ENCODE data around the gene COG4.
A peak's percentile ranks its signal among the peaks of the same experiment; 100 is the strongest.
"Not testable (repeated sequence)": the region's sequence is repeated elsewhere in the genome, so short reads cannot be mapped to it uniquely, and the experiment has no call there.

Gene COG4

DNA sequence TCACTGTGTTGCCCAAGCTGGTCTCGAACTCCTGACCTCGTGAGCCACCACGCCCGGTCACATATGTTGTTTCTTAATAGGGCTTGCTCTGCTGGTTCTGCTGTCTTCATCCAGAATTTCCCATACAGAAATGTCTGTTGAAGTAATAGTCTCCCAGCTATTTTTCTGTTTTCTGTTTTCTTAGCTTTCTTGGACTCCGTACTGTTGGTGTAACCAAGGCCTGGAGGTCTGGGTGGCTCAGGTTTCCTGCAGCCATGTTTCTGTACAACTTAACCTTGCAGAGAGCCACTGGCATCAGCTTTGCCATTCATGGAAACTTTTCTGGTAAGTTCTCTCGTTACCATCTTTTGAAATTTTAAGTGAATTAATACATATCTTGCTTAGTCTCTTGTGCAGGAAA is 3.0 kb upstream of the COG4 start:
- no peak for DNase-seq

DNA sequence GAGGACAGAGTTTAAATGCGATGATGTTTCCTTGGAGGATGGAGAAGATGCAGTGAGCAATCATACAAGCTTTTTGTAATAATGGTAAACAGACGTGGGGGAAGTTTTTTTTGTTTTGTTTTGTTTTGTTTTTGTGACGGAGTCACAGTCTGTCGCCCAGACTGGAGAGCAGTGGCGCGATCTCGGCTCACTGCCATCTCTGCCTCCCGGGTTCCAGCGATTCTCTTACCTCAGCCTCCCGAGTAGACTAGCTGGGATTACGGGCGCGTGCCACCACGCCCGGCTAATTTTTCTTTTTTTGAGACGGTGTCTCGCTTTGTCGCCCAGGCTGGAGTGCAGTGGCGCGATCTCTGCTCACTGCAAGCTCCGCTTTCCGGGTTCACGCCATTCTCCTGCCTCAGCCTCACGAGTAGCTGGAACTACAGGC is 1.1 kb upstream of the COG4 start:
- not testable (repeated sequence) for DNase-seq

DNA sequence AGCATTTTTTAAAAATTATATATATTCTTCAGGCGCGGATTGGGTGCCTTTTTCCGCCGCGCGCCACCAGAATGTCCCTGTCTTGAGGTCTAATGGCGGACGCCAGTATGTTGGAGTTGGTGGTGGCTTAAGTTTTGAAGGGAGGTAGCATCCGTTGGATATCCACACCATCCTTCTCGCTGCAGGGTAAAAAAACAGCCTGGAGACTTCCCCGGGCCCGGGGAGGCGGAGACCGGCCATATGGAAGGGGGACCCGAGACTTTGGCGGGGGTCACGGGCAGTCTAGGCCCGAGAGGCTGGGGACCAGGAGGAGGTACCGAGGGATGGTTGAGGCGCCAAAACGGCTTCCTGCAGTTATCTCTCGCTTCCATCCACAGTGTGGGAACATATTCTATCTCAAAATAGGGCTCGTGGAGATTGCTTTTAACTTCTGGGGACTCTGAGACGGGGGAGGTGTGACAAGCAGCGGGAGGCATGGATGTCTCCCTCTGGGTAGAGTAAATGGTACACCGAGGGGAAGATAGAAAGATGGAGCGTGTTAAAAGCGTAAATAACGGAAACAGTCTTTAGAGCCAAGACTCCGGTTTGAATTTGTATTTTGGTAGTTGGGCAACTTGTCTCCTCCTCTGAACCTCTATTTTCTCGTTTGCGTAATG is 517 bp upstream of the COG4 start, which contains the start of gene SF3B3:
TSS of gene SF3B3 (plus strand) at position 74 of the 656 bp plus-strand sequence. CDS start 2,841 bp downstream, outside the sequence.
- DNase-seq = peak in 1 of 2 experiments; percentile 65

DNA sequence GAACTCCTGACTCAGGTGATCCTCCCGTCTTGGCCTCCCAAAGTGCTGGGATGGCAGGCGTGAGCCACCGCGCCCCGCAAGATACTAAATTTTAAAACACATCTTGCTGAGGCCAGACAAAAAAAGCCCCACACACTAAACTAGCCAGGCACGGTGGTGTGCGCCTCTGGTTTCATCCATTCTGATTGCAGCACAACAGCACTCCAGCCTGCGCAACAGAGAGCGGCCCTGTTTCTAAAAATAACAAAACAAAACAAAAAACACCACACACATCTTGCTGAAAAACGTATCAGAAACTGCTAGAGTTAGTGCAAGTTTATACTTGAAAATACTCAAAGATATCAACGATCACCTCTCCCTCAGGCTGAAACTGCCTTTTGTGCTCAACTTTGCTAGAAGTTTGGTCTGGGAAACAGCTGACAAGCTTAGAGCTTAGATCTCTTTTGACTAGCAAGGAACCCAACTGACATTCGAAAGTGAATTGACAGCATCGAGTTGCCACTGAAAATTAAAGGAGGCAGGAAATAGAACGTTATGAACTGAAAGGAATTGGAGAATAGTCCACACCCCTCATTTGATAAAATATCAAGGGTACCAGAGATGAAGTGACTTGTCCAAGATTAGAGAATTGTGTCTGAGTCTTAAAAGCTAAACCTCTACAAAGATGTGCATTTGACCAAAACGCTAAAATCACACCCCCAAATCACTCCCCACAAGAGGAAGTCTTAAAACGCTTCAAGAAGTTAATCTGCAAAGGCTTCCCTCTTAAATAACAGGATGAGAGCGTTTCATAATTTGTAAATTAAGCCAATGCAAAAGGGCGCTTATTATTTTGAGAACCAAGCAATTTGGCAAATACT is 908 bp downstream of the COG4 start:
- DNase-seq = no peak

DNA sequence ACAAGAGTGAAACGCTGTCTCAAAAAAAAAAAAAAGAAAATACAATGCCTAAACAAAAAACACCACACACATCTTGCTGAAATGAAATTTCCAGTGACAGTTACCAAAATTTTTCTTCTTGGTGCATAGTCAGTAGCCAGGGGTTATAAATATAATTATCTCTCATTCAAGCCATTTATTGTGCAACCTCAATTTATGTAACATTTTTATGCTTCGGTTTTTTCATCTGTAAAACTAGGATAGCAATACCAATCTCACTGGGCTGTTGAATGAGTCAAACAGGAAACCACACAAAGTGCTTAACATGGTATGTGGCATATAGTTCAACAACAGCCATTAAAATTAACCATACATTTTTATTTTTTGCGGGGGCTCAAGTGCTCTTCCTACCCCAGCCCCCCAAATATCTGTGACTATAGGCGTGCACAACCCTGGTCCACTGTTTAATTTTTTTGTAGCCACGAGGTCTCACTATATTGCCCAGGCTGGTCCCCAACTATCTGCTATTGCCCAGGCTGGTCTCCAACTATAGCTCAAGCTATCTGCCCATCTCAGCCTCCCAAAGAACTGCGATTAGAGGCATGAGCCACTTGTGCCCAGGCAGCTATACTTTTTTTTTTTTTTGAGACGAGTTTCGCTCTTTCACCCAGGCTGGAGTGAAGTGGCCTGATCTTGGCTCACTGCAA is 2.6 kb downstream of the COG4 start:
- no peak for DNase-seq

DNA sequence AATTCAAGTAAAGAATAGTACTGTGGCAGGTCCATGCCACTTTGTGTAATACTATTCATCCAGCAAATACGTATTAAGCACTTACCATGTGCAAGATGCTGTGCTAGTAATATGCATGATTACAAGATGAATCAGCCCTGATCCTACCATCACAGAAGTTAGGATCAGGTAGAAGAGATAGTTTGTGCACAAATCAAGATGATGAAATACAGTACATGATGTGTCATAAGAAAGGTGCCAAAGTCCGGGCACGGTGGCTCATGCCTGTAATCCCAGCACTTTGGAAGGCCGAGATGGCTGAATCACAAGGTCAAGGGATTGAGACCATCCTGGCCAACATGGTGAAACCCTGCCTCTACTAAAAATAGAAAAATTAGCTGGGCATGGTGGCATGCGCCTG is 10.9 kb downstream of the COG4 start:
- DNase-seq = no peak

DNA sequence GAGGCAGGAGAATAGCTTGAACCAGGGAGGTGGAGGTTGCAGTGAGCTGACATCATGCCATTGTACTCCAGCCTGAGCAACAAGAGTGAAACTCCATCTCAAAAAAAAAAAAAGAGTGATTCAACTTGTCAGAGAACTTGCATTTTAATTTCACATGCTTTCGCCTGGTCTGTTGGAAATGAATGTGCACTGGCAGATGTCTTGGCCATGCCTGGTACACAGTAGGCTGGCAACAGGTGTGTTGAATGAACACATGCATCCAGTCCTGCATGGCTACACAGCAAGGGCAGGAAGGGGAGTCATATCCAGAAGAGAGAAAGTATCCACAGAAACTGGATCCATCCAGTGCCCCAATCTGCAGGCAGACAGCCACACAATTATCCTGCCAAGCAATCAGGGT is 11.5 kb downstream of the COG4 start:
- DNase-seq = no peak

DNA sequence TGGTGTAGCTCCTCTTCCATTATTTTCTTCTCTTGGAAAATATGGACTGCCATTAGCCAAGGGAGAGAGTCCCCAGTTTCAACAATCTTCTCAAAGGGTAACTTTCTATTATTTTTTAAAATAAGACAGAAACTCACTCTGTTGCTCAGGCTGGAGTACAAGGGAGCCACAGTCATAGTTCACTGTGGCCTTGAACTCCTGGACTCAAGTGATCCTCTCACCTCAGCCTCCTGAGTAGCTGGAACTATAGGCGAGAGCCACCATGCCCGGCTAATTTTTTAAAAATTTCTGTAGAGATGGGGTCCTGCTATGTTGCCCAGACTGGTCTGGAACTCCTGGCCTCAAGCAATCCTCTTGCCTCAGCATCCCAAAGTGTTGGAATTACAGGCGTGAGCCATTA is 13.1 kb downstream of the COG4 start:
- DNase-seq = no peak

DNA sequence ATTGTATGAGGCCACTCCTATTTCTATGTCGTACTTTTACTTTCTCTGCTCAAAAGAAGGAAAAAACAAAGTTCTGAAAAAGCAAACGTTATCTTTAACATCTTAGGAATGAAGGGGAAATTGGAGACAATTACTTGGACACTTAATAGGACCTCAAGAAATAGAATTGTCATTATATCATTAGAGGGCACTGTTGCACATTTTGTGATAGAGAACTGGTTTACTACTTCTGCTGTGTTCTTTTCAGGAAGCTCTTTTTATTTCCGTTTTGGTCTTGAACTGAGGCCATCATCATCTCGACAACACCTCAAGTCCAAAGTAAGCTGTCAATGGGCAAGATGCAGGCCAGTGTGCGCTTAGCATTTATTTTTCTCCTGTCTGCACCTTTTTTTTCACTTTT is 14.6 kb downstream of the COG4 start:
- DNase-seq = no peak

DNA sequence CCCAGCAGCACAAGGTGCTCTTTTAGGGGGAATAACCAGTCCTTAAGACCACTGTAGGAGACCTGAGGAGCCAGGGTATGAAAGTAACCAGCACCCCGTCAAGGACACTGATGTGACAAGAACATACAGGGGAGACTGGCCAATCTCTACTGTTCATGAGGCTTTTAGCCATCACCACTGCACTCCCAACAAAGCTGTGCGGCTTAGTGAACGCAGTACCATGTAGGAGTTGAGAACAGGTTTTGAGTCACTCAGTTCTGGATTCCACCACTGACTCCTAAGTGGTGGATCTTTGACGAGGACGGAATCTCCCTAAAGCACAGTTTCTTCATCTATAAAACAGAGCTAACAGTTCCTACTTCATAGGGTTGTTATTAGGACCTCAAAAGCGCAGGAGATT is 26.8 kb downstream of the COG4 start:
- DNase-seq = no peak

DNA sequence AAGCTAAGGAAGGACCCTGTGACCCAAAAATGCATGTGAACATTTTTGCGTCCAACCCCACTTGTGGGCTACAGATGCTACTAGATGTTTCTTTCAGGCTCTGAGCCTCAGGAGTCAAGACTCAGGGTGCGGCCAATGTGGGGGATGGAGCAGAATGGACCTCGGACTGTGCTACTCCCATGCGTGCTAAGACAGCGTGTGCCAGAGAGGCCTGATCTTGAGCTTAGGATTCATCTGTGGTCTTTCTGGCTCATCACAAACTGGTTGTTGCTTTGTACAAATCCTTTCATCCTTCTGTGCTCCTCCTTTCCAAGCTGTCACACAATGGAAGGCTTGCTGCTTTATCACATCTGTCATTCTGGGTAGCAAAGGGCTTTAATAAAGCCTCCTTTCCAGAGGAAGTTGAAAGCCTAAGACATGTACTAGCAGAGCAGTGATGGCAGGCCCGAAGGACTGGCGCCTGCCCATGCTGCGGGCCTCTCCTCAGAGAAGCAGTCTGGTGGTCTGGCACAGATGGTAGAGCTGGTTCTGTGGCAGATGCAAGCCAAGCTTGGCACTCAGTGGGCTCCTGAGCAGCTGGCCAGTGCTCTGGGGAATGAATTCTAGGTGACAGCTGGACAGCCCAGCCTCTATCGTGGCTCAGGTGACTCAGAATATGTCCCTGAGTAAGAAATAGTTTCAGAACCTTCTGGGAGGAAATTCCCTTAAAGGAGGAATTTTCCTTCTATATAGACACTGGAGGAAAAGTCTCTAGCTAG is 27.8 kb downstream of the COG4 start:
- no peak for DNase-seq

DNA sequence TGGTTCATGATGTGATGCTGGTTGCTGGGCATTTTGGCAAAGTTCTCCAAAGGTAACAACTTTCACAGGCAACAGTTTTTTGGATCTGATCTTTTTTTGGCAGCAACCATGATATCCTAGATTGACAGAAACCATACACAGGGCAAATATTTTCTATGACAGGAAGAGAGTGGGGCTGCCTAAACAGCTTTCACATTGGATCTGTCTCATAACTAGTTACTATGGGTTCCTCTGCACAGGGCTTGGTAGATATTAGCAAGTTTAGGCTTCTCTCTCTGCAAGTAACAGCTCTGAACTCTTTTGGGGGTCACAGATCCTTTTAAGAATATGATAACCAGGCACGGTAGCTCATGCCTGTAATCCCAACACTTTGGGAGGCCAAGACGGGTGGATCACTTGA is 28.6 kb downstream of the COG4 start:
- no peak for DNase-seq

DNA sequence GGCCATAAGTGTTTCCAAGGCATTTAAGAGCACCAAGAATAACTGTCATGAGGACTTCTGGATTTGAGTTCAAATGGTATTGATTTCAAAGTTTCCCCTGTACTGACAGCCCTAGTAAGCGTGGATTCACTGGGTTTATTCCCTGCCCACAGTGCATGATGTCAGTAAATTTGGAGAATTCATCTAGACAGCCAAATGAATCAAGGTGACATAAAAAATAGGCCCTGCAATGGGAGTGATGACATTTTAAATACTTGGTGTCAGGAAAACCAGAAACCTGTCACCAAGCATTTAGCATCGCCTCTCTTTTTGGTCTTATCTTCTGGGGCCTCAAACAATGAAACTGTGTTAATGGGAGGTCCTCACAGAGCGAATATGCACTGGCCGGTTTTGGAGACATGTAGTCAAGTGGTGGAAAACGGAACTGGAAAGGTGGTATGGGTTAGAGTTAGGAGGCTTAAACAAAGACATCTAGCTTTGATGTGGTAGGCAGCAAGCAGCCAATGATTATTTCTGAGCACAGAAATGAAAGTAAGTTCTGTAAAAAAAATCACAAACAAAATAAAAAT is 29.1 kb downstream of the COG4 start:
- DNase-seq = no peak

DNA sequence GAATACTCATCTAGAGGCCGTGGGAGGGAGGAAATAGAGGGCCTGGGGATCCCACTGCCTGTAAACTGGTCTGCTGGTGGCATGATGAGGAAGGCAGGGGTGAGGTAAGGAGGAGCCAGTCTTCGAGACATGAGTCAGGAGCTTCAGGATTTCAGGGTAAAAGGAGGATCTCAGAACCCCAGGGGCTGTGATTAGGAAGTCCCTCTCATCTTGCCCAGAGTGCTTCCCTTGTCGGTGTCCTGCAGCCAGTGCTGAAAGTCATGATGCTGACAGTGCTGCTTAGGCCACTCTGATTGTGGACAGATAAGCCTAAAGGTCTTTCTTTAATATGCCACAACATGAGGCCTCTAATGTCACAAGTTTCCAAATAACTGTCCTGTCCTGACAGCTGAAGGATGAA is 29.6 kb downstream of the COG4 start:
- DNase-seq = no peak

DNA sequence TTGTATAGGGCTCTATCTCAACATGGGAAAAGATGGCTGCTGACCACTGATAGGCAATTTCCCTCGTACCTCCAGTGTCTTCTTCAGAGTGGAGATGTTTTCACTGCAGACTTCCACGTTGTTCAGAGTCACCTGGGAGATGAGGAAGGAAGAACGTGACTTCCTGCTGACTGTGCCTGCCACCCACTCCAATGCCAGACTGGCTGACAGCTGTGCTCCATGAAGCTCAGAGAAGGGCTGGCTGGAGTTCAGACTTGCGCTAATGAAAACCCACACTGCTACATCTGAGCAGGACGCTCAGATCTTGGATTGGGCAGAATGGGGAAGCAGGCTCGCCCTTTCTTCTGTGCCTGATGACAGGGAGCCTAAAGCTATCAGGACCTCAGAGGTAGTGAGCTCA is 33.1 kb downstream of the COG4 start:
- no peak for DNase-seq

DNA sequence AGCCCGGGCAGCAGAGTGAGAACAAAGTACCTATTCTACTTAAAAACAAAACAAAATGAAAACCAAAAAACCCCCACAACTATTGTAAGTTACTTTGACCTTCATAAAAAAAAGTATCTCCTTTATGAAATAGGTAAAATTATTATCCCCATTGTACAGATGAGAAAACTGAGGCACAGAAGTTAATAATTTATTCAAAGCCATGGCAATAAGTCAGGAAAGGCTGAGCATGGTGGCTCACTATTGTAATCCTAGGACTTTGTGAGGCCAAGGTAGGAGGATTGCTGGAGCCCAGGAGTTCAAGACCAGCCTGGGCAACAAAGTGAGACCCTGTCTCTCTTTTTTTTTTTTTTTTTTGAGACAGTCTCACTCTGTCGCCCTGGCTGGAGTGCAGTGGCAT is 38.5 kb downstream of the COG4 start:
- no peak for DNase-seq

DNA sequence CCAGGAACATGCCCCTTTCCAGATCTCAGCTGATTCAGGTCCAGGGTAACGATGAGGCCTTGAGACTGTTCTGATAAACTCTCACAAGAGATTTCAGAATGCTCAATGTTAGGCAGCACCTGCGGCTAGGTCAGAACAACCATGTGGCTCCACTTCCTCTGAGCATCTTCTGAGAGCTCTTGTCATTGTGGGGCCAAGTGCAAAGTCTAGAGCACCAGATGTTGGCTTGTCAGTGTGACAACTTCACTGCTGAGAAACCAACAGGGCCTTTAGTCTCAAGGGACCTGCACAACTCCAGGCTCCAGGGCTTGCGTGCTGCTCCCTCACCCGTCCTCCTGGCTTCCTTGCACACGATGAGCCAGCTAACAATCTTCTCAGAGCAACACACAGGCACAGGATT is 39.9 kb downstream of the COG4 start:
- DNase-seq = no peak

DNA sequence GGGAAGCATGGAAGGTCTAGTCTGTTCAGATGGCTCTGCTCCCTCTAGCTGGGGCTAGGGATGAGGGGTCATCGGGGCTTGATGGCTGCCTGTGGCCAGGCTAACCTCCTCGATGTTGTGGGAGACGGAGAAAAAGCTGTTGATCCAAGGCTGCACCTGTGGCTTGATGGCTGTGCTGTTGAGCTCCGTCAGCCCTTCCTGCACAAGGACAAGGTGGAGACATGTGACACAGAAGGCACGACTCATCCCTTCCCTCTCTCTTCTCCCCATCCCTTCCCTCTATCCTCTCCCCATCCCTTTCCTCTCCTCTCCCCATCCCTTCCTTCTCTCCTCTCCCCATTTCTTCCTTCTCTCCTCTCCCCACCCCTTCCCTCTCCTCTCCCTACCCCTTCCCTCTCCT is 40.7 kb downstream of the COG4 start:
- no peak for DNase-seq

DNA sequence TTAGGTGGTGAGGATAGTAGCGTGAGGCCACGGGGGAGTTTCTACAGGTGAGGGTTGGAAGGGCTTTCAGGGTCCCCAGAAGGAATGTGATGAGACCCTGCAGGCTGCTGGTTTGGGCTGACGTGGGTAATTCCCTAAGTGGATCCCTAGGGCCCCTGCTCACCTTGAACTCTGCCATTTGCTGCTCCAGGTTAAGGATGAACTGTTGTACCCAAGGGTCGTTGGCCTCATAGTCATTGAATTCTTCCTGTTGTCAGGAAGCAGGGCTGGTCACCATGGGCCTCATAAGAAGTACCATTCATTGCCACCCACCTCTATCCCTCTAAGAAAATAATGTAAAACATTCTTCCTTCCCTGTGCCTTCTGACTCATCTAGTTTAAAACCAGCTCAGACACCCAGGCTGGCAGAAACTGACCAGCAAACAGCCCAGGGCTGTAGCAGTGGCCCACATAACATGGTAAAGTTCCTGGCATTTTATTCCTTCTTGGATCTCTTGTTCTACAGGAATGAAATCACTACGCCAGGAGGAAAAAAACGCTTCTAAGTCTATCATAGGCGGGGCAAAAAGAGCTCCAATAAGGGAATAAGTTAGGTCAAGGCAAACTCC is 41.3 kb downstream of the COG4 start:
- DNase-seq = no peak

DNA sequence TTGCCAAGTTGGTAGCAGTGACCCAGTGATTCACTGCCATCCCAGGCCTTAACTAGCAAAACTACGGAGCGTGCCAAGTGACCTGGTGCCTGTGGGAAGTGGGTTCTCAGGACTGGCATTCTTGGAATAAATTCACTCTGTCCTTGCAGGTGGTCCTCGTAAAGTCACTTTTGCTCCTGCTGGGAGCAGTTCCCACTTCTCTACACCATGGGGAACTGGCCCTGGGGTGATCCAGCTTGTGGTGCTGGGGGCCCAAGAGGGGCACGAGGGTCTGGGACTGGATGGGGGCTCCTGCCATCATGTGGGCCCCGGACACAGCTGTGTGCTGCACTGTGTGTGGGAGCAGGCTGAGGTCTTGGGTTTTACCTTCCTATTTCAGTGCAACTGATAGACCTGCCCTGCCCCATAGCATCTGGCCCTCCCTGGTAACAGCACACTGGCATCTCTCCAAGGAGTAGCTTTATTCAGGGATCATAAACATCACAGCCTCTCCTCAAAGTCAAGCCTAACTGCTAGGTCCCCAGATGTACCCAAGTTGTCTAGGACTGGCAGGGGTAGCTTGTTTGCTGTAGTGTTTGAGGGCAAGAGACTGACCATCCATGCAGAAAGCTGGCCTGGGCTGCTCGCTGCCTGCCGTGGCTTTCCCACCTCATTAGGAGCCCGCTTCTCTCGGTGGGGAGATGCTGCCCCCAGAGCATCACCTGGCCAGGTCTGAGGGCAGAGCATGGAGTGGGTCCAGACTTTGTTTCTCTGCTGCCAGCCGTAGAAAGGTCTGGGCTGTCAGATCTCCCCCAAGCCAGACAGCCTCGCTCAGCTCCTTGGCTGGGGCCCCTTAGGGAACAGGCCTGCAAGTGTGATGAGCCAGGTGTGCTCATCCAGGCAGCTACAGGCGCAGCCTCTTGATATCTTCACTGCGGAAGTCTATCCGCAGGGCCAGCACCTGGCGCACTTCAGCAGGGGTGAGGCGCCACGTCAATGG is 42.9 kb downstream of the COG4 start:
- no peak for DNase-seq

DNA sequence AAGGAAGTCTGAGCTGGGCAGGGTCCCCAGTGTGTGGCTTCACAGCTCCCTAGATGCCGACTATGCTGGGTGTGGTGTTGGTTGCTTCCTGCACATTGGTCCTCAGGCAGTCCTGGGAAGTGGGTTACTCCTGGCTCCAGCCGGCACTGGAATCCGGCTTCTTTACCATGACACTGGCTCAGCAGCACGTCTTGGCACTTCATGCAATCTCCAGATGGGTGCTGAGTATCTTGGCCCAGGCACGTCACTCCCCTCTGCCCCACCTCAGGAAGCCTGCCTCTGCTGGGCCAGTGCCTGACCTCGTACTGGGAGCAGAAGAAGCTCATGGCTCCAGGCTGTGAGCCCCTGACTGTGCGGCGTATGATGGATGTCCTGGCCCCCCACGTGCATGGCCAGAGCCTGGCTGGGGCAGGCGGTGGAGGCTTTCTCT is 44.4 kb downstream of the COG4 start:
- no peak for DNase-seq
